Mesothelial cell of epicardium (in vitro differentiated cells): ENCODE measurements around the gene SDR42E1. TPM values are rescaled to one million over a fixed set of nuclear protein-coding genes. Genes with fewer than 3 reads are reported as not detected.

Experiments used
- DNase-seq, 2 experiments: peaks; one replicate each; pipeline ENCODE4 v3.0.0; 2021; ENCODE audit warnings: low spot score in 2 of 2; ENCODE audit not compliant: unreplicated experiment in 2 of 2
- H3K27ac Mint-ChIP-seq: 2 replicates; pipeline ENCODE4 v1.8.0; 2021; ENCODE audit warnings: mixed read lengths
- H3K27me3 Mint-ChIP-seq: 2 replicates; pipeline ENCODE4 v1.8.0; 2021; ENCODE audit warnings: low read depth, mixed read lengths
- H3K36me3 Mint-ChIP-seq: 2 replicates; pipeline ENCODE4 v1.8.0; 2021; ENCODE audit warnings: mixed read lengths
- H3K4me1 Mint-ChIP-seq: 2 replicates; pipeline ENCODE4 v1.8.0; 2021; ENCODE audit warnings: mixed read lengths
- H3K4me3 Mint-ChIP-seq: 2 replicates; pipeline ENCODE4 v1.8.0; 2021; ENCODE audit warnings: mild to moderate bottlenecking, moderate library complexity, mixed read lengths
- H3K9me3 Mint-ChIP-seq: 2 replicates; pipeline ENCODE4 v1.8.0; 2021; ENCODE audit warnings: mixed read lengths
- total RNA-seq: library from RNA; stranded (reverse); gene quantifications from 3 replicates; pipeline ENCODE4 v1.2.1, GENCODE V29; 2021
- TF ChIP-seq, protein P1 (sequence below): fragments of 200-600 bp; sonication (generic); IDR thresholded peaks from one replicate; pipeline ENCODE4 v1.5.0; 2021; ENCODE audit warnings: antibody characterized with exemption; ENCODE audit not compliant: unreplicated experiment

SDR42E1 gene
- total RNA-seq, 1 donor from 2014 or later = 0.13 TPM

DNA sequence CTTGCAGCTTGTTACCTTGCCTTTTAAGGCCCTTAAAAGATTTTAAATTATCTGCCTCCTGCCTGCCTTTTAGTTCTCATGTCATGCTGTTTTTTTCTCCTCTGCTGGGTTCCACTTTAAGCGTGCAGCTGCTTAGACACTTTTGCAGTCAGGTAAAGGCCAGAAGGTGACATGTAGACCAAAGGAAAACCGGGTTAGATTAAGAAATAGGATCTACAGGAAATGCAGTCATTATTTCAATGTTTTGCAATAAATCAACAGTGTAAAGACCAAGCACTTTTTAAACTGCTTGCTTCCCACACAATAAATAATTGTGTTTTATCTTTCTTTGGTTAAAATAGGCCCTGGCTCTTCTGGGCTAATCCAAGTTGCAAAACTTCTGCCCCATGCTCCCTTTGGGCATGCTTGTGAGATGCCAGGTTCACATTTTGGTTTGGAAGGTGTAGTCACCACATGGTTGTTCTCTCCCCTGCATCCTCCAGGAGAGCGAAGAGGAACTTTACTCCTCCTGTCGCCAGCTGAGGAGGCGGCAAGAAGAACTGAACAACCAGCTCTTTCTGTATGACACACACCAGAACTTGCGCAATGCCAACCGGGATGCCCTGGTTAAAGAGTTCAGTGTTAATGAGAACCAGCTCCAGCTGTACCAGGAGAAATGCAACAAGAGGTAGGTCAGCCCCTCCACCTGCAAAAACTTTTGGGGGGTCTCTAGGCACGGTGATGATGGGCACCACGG, 54.9 kb downstream of the SDR42E1 start:
- Mint-ChIP-seq H3K4me3 (no peak overlapping the region), H3K27ac (no peak overlapping the region), H3K27me3 (no peaks in the 10 kb centered on the region), H3K9me3 (peaks cover 18% of the 10 kb centered on the region), H3K36me3 (peaks cover 6% of the 10 kb centered on the region), H3K4me1 (no peaks in the 10 kb centered on the region)
- TF ChIP-seq, protein P1, sequence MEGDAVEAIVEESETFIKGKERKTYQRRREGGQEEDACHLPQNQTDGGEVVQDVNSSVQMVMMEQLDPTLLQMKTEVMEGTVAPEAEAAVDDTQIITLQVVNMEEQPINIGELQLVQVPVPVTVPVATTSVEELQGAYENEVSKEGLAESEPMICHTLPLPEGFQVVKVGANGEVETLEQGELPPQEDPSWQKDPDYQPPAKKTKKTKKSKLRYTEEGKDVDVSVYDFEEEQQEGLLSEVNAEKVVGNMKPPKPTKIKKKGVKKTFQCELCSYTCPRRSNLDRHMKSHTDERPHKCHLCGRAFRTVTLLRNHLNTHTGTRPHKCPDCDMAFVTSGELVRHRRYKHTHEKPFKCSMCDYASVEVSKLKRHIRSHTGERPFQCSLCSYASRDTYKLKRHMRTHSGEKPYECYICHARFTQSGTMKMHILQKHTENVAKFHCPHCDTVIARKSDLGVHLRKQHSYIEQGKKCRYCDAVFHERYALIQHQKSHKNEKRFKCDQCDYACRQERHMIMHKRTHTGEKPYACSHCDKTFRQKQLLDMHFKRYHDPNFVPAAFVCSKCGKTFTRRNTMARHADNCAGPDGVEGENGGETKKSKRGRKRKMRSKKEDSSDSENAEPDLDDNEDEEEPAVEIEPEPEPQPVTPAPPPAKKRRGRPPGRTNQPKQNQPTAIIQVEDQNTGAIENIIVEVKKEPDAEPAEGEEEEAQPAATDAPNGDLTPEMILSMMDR = no peak
- DNase-seq = no peak

DNA sequence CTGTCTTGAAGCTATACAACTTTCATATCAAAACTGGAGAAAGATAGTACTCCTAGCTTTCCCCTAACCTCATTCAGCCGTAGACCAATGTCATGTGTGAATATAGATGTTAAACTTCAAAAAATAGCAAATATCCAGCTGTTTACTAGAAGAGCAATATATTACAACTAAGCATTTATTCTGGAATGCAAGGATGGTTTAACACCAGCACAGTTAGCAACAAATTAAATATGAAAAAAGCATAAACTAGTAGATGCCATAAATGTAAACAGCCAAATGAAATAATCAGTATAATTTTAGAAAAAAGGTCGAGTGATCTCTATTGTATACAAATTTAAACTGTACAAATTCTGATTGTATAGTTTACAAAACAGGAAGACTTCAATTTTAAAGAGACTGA, 59.7 kb downstream of the SDR42E1 start:
- H3K27me3 Mint-ChIP-seq = no peaks in the 10 kb centered on the region
- TF ChIP-seq, protein P1 = no peak
- peaks cover 27% of the 10 kb centered on the region for H3K9me3 Mint-ChIP-seq
- H3K4me3 Mint-ChIP-seq = no peak overlapping the region
- H3K36me3 Mint-ChIP-seq = peaks cover 6% of the 10 kb centered on the region
- no peak overlapping the region for H3K27ac Mint-ChIP-seq
- H3K4me1 Mint-ChIP-seq = no peaks in the 10 kb centered on the region
- no peak for DNase-seq

DNA sequence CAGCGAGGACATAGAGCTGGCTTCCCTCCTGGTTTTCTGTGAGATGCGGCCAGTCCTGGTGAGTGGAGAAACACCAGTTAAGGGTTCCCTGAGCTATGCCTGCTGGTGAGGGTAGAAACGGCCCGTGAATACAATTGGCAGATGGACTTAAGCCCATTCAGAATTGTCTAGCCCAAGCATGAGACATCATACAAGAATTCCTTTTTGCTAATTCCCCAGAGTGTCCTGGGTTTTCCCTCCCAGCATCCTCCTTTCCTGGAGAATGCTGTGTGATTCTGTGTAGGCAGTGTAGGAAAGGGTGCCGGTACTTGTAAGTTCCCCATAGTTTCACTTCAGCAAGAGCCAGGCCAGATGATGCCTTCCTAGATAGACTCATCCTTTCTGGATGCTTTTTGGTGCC, 65.1 kb downstream of the SDR42E1 start:
- H3K27me3 Mint-ChIP-seq = no peaks in the 10 kb centered on the region
- DNase-seq = no peak

DNA sequence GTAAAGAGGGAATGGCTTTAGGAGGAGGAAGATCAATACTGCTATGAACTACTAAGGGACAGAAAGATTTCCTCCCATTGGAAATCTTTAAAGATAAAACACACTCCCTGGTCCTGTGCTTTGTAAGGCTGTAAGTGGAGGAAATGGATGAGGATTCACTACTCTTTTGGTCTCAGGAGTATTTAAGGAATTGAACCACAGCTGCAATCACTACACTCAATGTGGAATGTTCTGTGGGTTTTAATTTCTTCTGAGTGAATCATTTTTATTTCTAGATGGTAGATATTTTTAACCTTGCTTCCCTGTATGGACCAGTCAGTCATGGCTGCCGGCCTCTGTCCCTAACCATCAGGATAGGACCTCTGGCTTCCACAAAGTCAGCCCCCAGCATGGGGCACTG, 65.6 kb downstream of the SDR42E1 start:
- Mint-ChIP-seq H3K27me3 (no peaks in the 10 kb centered on the region), H3K4me3 (no peak overlapping the region), H3K9me3 (peaks cover 5% of the 10 kb centered on the region), H3K4me1 (peaks cover 5% of the 10 kb centered on the region), H3K27ac (no peak overlapping the region), H3K36me3 (no peaks in the 10 kb centered on the region)
- DNase-seq = no peak
- TF ChIP-seq, protein P1 = no peak

More for the DNA sequence above, 65.1 kb downstream of the SDR42E1 start:
- H3K4me1 Mint-ChIP-seq = no peaks in the 10 kb centered on the region
- TF ChIP-seq, protein P1 = no peak
- no peak overlapping the region for H3K4me3 Mint-ChIP-seq
- no peak overlapping the region for H3K27ac Mint-ChIP-seq
- peaks cover 7% of the 10 kb centered on the region for H3K9me3 Mint-ChIP-seq
- no peaks in the 10 kb centered on the region for H3K36me3 Mint-ChIP-seq

DNA sequence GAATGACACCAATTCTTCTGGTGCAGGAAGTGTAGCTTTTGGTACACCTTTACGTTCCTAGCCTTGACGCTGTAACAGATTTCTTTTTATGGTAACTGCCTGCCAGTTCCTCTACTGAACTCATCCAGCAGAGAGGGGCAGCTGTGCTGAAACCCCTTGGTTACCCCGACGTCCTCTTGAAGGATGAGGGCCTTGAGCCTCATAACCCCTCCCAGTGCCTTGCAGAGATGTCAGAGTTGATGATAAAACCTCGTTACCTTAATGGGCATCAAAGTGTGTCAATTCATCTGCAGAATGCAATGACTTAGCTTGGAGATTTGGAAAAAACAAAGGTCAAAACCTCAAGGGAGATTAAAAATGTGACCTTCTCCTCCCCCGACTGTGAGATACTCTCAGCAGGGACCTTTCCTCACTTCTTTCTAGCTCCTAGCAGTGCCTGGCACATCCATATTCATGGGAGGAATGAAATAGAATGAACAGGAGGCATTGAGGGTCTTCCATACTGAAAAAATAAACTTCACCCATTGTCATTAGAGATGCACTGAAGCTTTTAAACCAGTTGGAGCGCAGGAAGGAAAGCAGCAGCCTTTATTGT, 69.2 kb downstream of the SDR42E1 start:
- Mint-ChIP-seq H3K4me1 (peaks cover 15% of the 10 kb centered on the region), H3K36me3 (no peaks in the 10 kb centered on the region), H3K9me3 (no peaks in the 10 kb centered on the region), H3K4me3 (no peak overlapping the region), H3K27me3 (no peaks in the 10 kb centered on the region), H3K27ac (no peak overlapping the region)
- DNase-seq = no peak
- TF ChIP-seq, protein P1 = no peak
